ENCODE data around the gene NR4A2.

The NR4A2 gene

DNA sequence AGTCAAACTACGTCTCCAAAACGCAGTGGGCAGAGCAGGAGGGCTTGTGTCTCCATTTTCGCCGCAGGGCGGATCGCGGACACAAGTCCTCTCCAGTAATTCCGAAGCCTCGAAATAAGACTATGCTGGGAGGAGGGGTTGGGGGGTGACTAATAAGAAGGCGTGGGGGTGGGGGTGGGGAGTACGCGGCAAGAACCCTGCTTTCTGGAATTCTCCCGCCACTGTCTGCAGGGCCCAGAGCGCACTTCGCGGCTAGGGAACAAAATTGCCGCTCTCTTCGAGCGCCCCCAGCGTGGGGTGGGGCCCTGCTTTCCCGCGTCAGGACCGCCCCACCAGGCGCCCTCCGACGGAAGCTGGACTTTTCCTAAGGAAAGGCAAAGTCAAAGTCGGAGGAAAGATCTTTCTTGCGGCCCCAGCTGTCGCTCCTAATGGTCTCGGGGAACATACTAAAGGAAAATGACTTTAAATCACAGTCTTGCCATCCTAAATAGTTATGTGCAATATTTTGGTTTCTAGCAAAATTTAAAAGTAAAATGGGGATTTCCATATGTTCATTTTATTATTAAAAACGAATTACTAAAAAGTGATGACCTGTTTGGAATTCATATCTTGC, 11.9 kb downstream of the NR4A2 start:
- no peak for TF ChIP-seq CTCF (IDR thresholded peaks at IDR 0.05; ENCODE audit: borderline replicate concordance, insufficient read depth, low read depth, low read length)

DNA sequence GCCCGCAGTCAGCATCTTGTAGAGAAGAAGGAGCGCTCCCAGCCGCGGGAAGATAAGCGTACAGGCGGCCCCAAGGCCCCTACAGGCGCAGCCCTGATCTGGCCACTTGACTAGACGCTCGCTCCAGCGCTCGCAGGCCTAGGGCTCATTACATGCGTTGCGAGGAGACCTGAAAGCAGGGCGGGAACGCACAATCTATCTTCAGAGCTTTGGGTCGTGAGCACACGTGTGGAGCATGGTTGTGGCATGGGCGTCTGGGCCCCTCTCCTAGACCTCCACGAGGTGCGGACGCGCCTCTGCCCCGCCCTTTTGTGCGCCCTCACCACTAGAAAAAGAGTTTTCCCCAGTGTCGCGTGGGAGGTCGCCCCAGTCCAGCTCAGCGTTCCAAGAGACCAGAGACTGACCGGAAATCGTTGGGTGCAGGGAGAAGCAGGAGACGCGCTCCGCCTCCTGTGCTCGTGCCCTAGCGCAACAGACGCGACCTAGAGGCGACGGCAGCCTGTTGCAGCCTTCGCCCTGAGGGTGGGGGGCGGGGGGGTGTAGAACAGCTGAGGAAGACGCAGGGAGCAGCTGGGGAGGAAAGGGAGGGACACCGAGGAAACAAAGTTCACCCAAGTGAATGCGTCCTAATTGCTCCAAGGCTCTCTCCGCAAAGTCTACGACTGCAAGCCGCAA, 12.6 kb downstream of the NR4A2 start:
- H3K4me3 ChIP-seq (ENCODE audit: low read depth, low read length), result no peak overlapping the region
- no peak for TF ChIP-seq CTCF (IDR thresholded peaks at IDR 0.05; ENCODE audit: borderline replicate concordance, insufficient read depth, low read depth, low read length)

More for the DNA sequence above, 11.9 kb downstream of the NR4A2 start:
- no peak overlapping the region for H3K4me3 ChIP-seq (ENCODE audit: low read depth, low read length)

DNA sequence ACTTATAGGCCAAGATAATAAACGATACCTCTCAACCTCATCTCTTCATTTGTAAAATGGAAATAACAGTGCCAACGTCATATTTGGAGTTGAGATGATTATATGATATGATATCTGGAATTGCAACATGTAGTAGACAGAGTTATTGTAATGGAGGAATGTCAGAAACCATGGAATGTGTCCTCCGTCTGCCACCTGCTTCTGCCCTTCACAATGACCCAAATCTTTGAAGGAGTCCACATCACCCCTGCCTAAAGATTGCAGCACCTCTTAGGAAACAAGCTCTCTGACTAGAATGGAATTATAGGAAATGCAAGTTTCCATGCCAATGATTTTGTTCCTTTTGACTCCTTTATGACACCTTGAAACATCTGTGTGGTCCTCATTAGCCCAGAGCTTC, 14.9 kb downstream of the NR4A2 start:
- no peak for TF ChIP-seq CTCF (IDR thresholded peaks at IDR 0.05; ENCODE audit: borderline replicate concordance, insufficient read depth, low read depth, low read length)
- no peak overlapping the region for H3K4me3 ChIP-seq (ENCODE audit: low read depth, low read length)

- TF ChIP-seq CTCF (IDR thresholded peaks at IDR 0.05; ENCODE audit: borderline replicate concordance, insufficient read depth, low read depth, low read length), result no peak
- H3K4me3 ChIP-seq (ENCODE audit: low read depth, low read length), result no peak overlapping the region
Measured at GRCh38 chr2:156311976-156312375, 20.5 kb downstream of the NR4A2 start.

DNA sequence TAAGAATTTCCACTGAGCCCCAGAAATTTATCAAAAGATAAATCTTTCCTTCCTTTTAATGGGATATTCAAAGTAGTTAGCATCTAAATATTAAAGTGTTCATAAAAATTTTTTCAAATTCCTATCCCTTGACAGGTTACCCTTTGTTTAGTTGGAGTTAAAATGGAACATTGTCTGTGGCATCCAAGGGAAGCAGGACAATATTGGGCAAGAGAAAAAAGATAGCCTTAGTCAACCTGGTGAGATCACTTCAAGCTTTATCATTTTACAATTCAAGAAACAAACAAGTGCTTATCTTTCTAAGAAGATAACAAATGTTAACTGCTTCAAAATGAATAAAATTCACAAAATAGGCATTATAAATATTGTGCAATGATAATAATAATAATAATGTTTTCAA, 21.7 kb downstream of the NR4A2 start:
- TF ChIP-seq CTCF (IDR thresholded peaks at IDR 0.05; ENCODE audit: borderline replicate concordance, insufficient read depth, low read depth, low read length), result no peak
- H3K4me3 ChIP-seq (ENCODE audit: low read depth, low read length), result no peak overlapping the region

DNA sequence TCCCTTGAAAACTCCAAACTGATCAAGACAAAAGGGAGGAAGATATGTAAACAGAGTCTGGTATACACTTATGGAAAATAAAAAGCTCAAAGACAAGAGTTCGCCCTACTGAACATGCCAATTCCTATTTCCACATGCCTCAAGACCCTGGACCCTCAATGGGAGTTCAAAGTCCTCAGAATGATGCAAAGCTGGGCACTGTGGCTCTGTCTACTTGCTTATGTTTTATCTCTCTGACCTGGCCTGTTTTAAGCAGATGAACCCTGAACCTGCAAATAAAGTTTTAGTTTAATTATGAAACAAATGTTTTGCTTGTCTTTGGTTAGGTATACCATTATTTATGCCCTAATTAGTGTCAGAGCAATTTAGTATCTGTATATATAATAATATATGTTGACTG, 22.6 kb downstream of the NR4A2 start:
- H3K4me3 ChIP-seq (ENCODE audit: low read depth, low read length), result no peak overlapping the region
- no peak for TF ChIP-seq CTCF (IDR thresholded peaks at IDR 0.05; ENCODE audit: borderline replicate concordance, insufficient read depth, low read depth, low read length)

DNA sequence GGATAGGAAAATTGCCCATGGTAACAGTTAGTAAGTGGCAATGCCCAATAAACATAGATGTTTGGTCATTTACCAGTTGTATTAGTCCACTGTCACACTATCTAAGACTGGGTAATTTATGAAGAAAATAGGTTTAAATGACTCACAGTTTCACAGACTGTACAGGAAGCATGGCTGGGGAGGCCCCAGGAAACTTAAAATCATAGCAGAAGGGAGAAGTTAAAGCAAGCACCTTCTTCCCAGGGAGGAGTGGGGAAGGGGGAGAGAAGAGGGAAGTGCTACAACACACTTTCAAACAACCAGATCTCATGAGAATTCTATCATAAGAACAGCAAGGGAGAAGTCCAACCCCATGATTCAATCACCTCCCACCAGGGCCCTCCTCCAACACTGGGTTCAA, 23.4 kb downstream of the NR4A2 start:
- H3K4me3 ChIP-seq (ENCODE audit: low read depth, low read length), result no peak overlapping the region
- TF ChIP-seq CTCF (IDR thresholded peaks at IDR 0.05; ENCODE audit: borderline replicate concordance, insufficient read depth, low read depth, low read length), result no peak
